ENCODE results near the gene YY1.
"Not testable (repeated sequence)": the region's sequence is repeated elsewhere in the genome, so short reads cannot be mapped to it uniquely, and the experiment has no call there.

Gene YY1

DNA sequence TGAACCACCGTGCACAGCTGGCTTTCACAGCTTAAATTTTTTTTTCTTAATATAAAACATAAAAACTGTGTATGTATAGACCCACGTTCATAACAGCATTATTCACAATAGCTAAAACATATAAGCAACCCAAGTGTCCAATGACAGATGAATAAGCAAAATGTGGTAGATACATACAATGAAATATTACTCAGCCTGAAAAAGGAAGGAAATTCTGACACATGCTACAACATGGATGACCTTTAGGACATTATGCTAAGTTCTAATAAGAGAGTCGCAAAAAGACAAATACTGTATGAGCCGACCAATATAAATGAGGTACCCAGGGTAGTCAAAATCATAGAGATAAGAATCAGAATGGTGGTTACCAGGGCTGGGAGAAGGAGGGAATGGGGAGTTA lies 13.8 kb upstream of the YY1 start:
- TF ChIP-seq CTCF (IDR thresholded peaks at IDR 0.05; ENCODE audit: insufficient read depth, low read length, poor library complexity, severe bottlenecking), result no peak
- no peak overlapping the region for H3K4me3 ChIP-seq (replicated peaks; ENCODE audit: low read depth, low read length)

DNA sequence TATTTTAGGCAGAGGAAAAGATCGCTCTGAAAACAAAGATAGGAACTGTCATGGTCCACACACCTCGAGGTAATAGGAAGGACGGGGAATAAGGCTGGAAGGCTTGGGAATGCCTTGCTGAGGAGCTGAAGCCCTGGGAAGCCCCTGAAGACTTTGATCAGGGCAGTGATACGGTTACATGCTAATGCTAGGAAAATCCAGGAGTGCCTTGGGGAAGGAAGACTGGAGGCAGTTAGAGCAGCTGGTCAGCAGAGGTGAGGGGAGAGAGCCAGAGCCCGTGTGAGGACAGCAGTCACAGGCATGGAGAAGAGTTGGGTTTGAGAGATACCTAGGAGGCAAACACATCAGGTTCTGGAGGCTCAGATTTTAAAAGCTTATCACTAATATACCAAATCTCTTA lies 8.6 kb upstream of the YY1 start:
- H3K36me3 ChIP-seq (ENCODE audit: control insufficient read depth, insufficient read depth, low read length), result no peaks in the 10 kb centered on the region; the same call in none of the 2 replicates
- TF ChIP-seq CTCF (IDR thresholded peaks at IDR 0.05; ENCODE audit: insufficient read depth, low read length, poor library complexity, severe bottlenecking), result no peak
- H3K27me3 ChIP-seq (replicated peaks; ENCODE audit: control insufficient read depth, insufficient read depth, low read length), result no peaks in the 10 kb centered on the region
- DNase-seq (ENCODE audit: extremely low read depth, insufficient read length), result no peak
- no peak overlapping the region for H3K4me3 ChIP-seq (replicated peaks; ENCODE audit: low read depth, low read length)

More for the DNA sequence above, 13.8 kb upstream of the YY1 start:
- no peaks in the 10 kb centered on the region for H3K36me3 ChIP-seq (ENCODE audit: control insufficient read depth, insufficient read depth, low read length)
- no peaks in the 10 kb centered on the region for H3K27me3 ChIP-seq (replicated peaks; ENCODE audit: control insufficient read depth, insufficient read depth, low read length)
- no peak for DNase-seq (ENCODE audit: extremely low read depth, insufficient read length)

GRCh38 chr14:100234511-100234910 lies 4.4 kb upstream of the YY1 start:
- no peak for TF ChIP-seq CTCF (IDR thresholded peaks at IDR 0.05; ENCODE audit: insufficient read depth, low read length, poor library complexity, severe bottlenecking)

DNA sequence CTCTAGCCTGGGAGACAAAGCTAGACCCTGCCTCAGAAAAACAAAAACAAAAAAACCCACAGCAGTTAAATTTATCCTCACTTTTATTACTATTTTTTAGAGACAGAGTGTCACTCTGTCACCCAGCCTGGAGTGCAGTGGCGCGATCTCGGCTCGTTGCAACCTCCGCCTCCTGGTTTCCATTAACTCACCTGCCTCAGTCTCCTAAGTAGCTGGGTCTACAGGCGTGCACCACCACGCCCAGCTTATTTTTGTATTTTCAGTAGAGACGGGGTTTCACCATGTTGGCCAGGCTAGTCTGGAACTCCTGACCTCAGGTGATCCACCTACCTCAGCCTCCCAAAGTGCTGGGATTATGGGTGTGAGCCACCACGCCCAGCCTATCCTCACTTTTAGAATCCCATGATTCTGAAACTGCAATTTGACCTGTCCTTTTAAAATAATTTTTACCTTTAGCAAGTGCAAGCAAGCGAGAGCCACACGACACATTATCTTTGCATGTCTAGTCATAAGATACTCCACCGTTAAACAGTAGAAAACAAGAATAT lies 2.6 kb upstream of the YY1 start:
- peak overlapping the region; percentile 72 for H3K4me3 ChIP-seq (replicated peaks; ENCODE audit: low read depth, low read length)
- H3K36me3 ChIP-seq (ENCODE audit: control insufficient read depth, insufficient read depth, low read length); DNase-seq (ENCODE audit: extremely low read depth, insufficient read length); H3K27me3 ChIP-seq (replicated peaks; ENCODE audit: control insufficient read depth, insufficient read depth, low read length): not testable (repeated sequence)

More at GRCh38 chr14:100234511-100234910, 4.4 kb upstream of the YY1 start:
- H3K4me3 ChIP-seq (replicated peaks; ENCODE audit: low read depth, low read length), result no peak overlapping the region
- no peaks in the 10 kb centered on the region for H3K27me3 ChIP-seq (replicated peaks; ENCODE audit: control insufficient read depth, insufficient read depth, low read length)
- DNase-seq (ENCODE audit: extremely low read depth, insufficient read length), result no peak
- no peaks in the 10 kb centered on the region; the same call in none of the 2 replicates for H3K36me3 ChIP-seq (ENCODE audit: control insufficient read depth, insufficient read depth, low read length)

DNA sequence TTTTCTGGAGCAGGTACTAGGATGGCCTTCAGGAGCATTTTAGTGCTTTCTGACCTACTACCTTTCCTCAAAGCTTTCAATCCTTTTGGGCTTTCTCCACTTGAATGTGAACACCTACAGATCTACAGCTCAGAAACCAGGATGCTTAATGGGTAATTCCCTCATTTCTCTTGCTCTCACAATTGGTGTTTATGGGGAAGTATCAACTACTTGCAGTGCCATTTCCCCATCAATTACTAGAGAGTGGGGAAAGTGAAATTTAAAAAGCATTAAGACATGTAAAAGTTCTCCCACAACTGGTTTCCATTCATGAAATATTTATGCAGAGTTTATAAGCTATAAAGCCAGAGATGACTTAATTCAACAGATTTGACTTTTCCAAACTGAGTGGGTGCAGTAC lies 2.1 kb upstream of the YY1 start:
- DNase-seq (ENCODE audit: extremely low read depth, insufficient read length), result no peak
- no peak for TF ChIP-seq CTCF (IDR thresholded peaks at IDR 0.05; ENCODE audit: insufficient read depth, low read length, poor library complexity, severe bottlenecking)
- no peaks in the 10 kb centered on the region; the same call in 1 of the 2 replicates for H3K36me3 ChIP-seq (ENCODE audit: control insufficient read depth, insufficient read depth, low read length)
- H3K4me3 ChIP-seq (replicated peaks; ENCODE audit: low read depth, low read length), result peak overlapping the region; percentile 72
- no peaks in the 10 kb centered on the region for H3K27me3 ChIP-seq (replicated peaks; ENCODE audit: control insufficient read depth, insufficient read depth, low read length)

GRCh38 chr14:100237735-100238418 lies 1.1 kb upstream of the YY1 start:
- no peak for TF ChIP-seq CTCF (IDR thresholded peaks at IDR 0.05; ENCODE audit: insufficient read depth, low read length, poor library complexity, severe bottlenecking)
- peak overlapping the region; percentile 72 for H3K4me3 ChIP-seq (replicated peaks; ENCODE audit: low read depth, low read length)
- no peaks in the 10 kb centered on the region for H3K36me3 ChIP-seq (ENCODE audit: control insufficient read depth, insufficient read depth, low read length)
- peak; percentile 71 for DNase-seq (ENCODE audit: extremely low read depth, insufficient read length)
- no peaks in the 10 kb centered on the region for H3K27me3 ChIP-seq (replicated peaks; ENCODE audit: control insufficient read depth, insufficient read depth, low read length)

Measured in GM06990 (cell line).